ACC112 (cell line): Measurements from ENCODE around the gene ANO1.
"Not testable (repeated sequence)": the region's sequence is repeated elsewhere in the genome, so short reads cannot be mapped to it uniquely, and the experiment has no call there.

Experiments used
- H2AFZ ChIP-seq: fragments of 200-600 bp; sonication (generic); one replicate; pipeline ENCODE4 v1.6.0; 2017; ENCODE audit warnings: antibody characterized with exemption, low read length; ENCODE audit not compliant: unreplicated experiment
- H3K27ac ChIP-seq: fragments of 200-600 bp; sonication (generic); 2 replicates; pipeline ENCODE4 v1.5.1; 2014; ENCODE audit warnings: low read depth, mild to moderate bottlenecking, antibody characterized with exemption, low read length, moderate library complexity
- H3K27me3 ChIP-seq: fragments of 200-600 bp; sonication (generic); 2 replicates; pipeline ENCODE4 v1.6.1; 2014; ENCODE audit warnings: mild to moderate bottlenecking, antibody characterized with exemption, low read length, moderate library complexity, mixed read lengths; ENCODE audit not compliant: insufficient read depth
- H3K36me3 ChIP-seq: fragments of 200-600 bp; sonication (generic); 2 replicates; pipeline ENCODE4 v1.6.1; 2016; ENCODE audit warnings: mild to moderate bottlenecking, antibody characterized with exemption, low read length, moderate library complexity, mixed read lengths; ENCODE audit not compliant: insufficient read depth
- H3K4me1 ChIP-seq: fragments of 200-600 bp; sonication (generic); one replicate; pipeline ENCODE4 v1.6.1; 2016; ENCODE audit warnings: low read length, mixed read lengths; ENCODE audit not compliant: insufficient read depth, unreplicated experiment, control insufficient read depth
- H3K4me3 ChIP-seq: fragments of 200-600 bp; sonication (generic); 2 replicates; pipeline ENCODE4 v1.5.1; 2014; ENCODE audit warnings: mild to moderate bottlenecking, low read depth, low read length
- H3K79me2 ChIP-seq: fragments of 200-600 bp; sonication (generic); one replicate; pipeline ENCODE4 v1.6.0; 2016; ENCODE audit warnings: low read length; ENCODE audit not compliant: control insufficient read depth, unreplicated experiment, insufficient read depth

ANO1 gene

DNA sequence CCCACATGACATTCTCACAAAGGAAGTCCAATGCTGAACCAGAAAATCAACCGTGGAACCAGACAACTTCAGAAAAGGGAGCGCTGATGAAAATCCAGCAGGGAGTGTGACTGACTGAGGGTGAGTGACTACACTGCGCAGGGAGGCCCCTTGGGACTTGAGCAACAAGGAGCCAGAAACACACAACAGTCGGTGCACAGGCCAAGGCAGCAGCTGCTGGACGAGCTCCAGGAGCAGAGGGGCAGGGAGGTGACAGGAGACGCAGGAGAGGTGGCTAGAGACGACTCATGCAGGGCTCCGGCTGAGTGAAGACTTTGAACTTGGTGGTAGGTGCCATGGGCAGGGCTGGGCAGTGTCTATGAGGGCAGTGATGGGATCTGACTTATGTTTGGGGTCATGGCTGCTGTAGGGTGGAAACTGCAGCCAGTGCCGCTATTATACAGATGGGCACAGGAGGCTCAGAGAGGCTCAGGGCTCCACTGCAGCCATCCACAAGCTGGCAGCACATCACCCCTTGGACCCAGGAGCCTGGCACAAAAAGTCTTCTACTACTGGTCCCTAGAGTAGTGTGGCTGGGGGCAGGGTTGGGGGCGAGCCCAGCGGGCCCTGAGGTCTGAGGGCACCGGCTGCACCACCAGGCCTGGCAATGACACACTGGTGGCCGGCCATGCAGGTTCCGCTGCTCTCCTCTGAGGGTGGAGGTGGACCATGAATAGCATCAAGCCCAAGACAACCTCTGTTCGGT, 114.7 kb downstream of the ANO1 start:
- H3K27me3 ChIP-seq: no peaks in the 10 kb centered on the region; the same call in 1 of the 2 replicates
- no peaks in the 10 kb centered on the region for H3K36me3 ChIP-seq
- H2AFZ ChIP-seq: no peak overlapping the region
- H3K79me2 ChIP-seq: no peaks in the 10 kb centered on the region
- no peaks in the 10 kb centered on the region for H3K4me1 ChIP-seq
- no peak overlapping the region for H3K4me3 ChIP-seq
- no peak overlapping the region for H3K27ac ChIP-seq

DNA sequence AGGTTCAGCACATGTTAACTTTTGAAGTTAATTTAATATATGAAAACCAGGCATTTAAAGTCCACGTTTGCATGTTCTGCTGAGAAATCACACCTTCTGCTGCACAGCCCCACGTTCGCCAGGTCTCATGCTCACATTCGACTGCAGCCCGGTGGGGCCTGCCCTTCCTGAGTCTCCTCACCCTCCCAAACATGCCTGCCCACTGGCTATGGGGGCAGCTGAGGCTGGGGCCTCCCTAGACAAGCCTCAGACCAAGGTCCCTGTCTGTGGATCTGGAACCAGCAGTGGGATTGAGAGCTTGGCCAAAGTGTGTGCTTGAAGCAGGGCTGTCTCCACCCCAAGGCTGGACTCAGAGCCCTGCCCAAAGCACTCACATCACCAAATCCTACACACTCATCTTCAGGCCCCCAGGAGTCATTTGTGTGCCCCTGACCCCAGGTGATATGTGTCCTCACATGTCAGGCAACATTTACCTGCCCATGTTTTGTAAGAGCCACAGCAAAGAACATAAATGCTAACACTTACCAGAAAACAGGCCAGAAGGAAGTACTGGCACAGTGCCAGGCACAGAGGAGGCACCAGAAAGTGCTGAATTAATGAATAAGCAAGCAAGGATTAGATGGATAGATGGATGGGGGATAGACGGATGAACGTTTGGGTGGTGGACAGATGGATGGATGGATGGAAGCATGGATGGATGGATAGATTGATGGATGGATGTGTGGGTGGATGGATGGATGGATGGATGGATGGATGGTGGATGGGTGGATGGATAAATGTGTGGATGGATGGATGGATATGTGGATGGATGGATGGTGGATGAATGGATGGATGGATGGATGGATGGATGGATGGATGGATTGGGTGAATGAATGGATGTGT, 115.5 kb downstream of the ANO1 start:
- no peaks in the 10 kb centered on the region; the same call in 1 of the 2 replicates for H3K27me3 ChIP-seq
- no peaks in the 10 kb centered on the region for H3K36me3 ChIP-seq
- H3K27ac ChIP-seq: no peak overlapping the region
- no peak overlapping the region for H3K4me3 ChIP-seq
- H2AFZ ChIP-seq: no peak overlapping the region
- H3K4me1 ChIP-seq: no peaks in the 10 kb centered on the region
- H3K79me2 ChIP-seq: no peaks in the 10 kb centered on the region

DNA sequence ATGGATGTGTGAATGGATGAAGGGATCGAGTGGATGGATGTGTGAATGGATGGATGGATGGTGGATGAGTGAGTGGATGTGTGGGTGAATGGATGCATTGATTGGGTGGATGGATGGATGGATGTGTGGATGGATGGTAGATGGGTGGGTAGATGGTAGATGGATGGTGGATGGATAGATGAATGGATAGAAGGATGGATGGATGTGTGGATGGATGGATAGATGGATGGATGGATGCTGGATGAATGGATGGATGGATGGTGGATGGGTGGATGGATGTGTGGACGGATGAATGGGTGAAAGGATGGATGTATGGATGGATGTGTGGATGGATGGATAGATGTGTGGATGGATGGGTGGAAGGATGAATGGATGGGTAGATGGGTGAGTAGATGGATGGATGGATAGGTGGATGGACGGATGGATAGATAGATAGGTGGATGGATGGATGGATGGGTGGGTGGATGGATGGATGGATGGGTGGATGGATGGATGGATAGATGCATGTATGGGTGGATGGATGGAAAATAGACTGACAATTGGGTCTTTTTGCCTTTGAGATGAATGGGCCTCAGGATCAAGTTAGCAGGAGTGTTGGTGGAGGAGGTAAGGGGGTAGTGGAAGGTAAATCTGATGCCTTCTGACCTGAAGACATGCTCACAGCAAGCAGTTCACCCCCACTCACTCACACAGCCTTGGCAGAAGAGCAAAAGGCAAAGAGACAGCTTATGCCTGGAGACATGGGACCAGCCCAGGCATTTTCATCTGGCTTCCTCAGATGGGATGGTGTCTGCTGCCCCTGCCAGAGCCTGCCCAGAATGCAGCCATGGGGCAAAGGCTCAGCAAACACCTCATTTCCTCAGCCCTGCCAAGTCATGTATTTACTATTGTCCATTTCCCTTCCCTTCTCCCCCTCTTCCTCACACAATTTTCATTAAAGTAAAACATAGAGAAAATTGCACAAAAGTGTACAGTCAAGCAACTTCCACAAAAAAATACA, 117.0 kb downstream of the ANO1 start:
- no peaks in the 10 kb centered on the region; the same call in 1 of the 2 replicates for H3K27me3 ChIP-seq
- no peak overlapping the region for H3K27ac ChIP-seq
- no peak overlapping the region for H3K4me3 ChIP-seq
- no peaks in the 10 kb centered on the region for H3K36me3 ChIP-seq
- H3K79me2 ChIP-seq: no peaks in the 10 kb centered on the region
- H2AFZ ChIP-seq: no peak overlapping the region
- H3K4me1 ChIP-seq: no peaks in the 10 kb centered on the region

DNA sequence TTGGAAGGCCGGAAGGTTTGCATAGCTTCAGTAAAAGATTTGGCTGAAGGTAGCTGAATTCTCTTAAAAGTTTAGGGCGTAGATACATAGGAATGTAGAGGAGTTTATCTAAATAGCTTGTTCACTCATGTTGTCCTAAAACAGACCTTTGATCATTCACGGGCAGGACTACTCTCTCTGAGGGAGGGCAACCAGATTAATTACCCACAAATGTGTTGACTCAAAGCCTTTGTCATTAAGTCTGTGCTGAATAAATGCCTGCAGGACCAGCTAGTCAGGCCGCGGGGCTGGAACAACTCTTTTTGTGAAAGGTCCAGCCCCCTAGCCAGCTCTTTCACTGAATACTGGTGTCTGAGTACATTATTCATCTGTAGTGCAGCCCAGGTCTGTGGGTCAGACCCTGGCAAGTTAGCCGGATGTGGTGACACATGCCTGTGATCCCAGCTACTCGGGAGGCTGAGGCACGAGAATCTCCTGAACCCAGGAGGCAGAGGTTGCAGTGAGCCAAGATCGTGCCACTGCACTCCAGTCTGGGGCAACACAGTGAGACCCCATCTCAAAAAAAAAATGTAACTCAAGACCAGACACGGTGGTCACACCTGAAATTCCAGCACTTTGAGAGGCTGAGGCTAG, 122.2 kb downstream of the ANO1 start:
- peaks cover 15% of the 10 kb centered on the region for H3K4me1 ChIP-seq

DNA sequence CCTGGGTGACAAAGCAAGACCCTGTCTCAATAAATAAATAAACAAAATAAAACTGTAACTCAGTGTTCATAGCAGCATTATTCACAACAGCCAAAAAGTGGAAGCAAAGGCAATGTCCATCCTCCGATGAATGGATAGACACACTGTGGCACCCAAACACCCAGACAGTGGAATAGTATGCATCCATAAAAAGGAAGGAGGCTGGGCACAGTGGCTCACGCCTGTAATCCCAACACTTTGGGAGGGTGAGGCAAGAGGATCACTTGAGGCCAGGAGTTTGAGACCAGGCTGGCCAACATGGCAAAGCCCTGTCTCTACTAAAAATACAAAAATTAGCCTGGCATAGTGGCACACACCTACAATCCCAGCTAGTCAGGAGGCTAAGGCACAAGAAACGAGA, 122.9 kb downstream of the ANO1 start:
- Histone ChIP-seq H3K4me1 (peaks cover 20% of the 10 kb centered on the region), H3K79me2 (peaks cover 28% of the 10 kb centered on the region)
- not testable (repeated sequence) for H3K27me3 ChIP-seq, H2AFZ ChIP-seq, H3K4me3 ChIP-seq, H3K36me3 ChIP-seq, H3K27ac ChIP-seq

More for the DNA sequence above, 122.2 kb downstream of the ANO1 start:
- H2AFZ ChIP-seq: no peak overlapping the region
- no peak overlapping the region for H3K4me3 ChIP-seq
- peaks cover 21% of the 10 kb centered on the region for H3K79me2 ChIP-seq
- no peak overlapping the region for H3K27ac ChIP-seq
- peaks cover 5% of the 10 kb centered on the region; the same call in 1 of the 2 replicates for H3K36me3 ChIP-seq
- no peaks in the 10 kb centered on the region for H3K27me3 ChIP-seq

DNA sequence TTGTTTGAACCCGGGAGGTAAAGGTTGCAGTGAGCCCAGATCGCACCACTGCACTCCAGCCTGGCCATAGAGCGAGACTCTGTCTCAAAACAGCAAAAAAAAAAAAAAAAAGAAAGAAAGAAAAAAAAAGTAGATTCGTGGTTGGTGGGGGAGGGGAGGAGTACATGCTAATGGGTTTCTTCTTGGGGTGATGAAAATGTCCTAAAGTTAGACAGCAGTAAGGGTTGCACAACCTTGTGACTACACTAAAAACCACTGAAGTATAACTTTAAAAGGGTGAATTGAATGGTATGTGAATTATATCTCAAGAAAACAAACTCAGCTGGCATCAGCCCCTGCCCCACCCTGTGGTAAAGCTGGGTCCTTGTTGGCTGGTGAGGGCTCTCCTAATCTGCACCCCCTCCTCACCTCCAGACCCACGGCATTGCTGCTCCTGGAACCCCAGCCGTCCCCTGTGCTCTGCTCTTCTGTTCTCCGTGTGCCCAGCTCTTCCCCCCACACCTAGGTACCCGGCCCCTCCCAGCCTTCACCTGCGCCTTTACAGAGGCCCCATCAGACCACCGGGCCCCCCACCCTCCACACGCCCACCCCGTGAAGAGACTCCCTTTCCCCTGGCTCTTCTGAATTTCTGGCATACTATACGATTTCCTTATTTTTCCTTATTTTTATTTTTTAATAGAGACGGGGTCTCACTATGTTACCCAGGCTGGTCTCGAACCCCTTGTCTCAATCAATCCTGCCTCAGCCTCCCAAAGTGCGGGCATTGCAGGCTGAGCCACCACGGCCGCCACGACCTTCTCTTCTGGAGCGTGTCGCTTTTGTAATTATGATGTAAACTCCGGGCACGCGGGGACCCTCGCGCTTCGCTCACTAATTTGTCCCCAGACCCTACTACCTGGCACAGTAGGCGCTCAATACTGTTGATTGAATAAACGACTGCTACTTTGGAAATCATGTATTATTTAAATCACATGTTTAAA, 124.1 kb downstream of the ANO1 start:
- H2AFZ ChIP-seq: peak overlapping the region; percentile 83
- H3K4me1 ChIP-seq: peaks cover 20% of the 10 kb centered on the region
- no peak overlapping the region for H3K27ac ChIP-seq
- H3K4me3 ChIP-seq: peak overlapping the region; percentile 99
- H3K27me3 ChIP-seq: no peaks in the 10 kb centered on the region
- peaks cover 39% of the 10 kb centered on the region for H3K79me2 ChIP-seq
- H3K36me3 ChIP-seq: peaks cover 15% of the 10 kb centered on the region

DNA sequence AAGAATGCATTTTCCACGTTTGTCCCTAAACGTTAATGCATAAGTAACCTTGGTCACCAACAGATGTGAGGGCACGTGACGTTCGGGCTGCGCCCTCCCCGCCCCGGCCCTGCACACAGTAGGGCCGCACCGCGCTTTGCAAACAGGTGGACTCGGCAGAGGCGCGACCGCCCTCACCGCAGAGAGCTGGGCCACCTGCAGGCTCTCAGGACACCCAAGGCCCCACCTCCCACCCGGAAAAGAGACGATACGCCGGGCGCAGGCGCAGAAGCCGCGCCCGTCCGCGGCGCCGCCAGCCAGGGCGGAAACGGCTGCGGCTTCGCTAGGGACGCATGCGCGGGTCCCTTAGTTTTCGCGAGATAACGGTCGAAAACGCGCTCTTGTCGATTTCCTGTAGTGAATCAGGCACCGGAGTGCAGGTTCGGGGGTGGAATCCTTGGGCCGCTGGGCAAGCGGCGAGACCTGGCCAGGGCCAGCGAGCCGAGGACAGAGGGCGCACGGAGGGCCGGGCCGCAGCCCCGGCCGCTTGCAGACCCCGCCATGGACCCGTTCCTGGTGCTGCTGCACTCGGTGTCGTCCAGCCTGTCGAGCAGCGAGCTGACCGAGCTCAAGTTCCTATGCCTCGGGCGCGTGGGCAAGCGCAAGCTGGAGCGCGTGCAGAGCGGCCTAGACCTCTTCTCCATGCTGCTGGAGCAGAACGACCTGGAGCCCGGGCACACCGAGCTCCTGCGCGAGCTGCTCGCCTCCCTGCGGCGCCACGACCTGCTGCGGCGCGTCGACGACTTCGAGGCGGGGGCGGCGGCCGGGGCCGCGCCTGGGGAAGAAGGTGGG, 125.0 kb downstream of the ANO1 start, which contains the start of gene FADD:
Gene FADD, plus strand, starts transcription at position 377 of the 831 bp plus-strand sequence. Its CDS starts 164 bp downstream, at position 541.
- H2AFZ ChIP-seq: peak within 1 kb of the TSS; percentile 88
- H3K36me3 ChIP-seq: peaks cover 17% of the 10 kb centered on the region
- H3K4me1 ChIP-seq: peaks cover 20% of the 10 kb centered on the region
- peak within 1 kb of the TSS; percentile 99 for H3K4me3 ChIP-seq
- peak within 1 kb of the TSS; percentile 96 for H3K27ac ChIP-seq
- H3K27me3 ChIP-seq: no peaks in the 10 kb centered on the region
- peaks cover 47% of the 10 kb centered on the region for H3K79me2 ChIP-seq

DNA sequence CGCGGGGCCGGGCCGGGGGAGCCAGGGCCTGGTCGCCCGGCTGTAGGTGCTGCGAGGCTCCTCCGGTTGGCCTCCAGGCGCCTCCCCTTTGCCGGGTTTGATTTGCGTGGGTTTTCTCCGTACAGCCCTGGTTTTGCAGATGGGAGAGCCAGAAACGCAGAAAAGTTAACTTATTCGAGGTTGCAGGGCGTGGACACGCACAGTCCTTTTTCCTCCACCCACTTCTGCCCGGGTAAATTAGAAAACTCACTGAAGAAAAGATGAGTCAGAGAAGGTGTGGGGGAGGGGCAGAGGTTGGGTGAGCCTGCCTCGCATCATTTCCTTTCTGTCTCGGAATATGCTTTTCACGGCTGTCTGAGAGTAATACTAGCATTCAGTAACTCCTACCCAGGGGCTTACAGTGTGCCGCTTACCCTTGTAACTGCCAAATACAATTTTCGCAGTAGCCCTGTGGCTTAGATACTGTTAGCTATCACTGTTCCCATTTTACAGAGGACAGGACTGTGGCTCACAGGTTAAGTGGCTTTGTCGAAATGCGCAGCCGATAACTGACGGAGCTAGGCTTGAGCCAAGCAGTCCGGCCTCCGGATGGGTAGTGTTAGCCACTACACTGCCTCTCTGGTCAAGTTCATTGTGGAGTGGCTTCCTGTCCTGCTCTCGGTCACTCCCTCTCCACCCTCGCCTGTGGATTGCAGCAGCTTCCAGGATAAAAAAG, 125.8 kb downstream of the ANO1 start:
- Histone ChIP-seq H2AFZ (peak overlapping the region; percentile 88), H3K27me3 (no peaks in the 10 kb centered on the region), H3K36me3 (peaks cover 17% of the 10 kb centered on the region), H3K79me2 (peaks cover 48% of the 10 kb centered on the region), H3K4me3 (peak overlapping the region; percentile 99), H3K27ac (peak overlapping the region; percentile 96), H3K4me1 (peaks cover 20% of the 10 kb centered on the region)
